NCI-H510A (cell line): ENCODE measurements around the gene THRB.

Experiments
- DNase-seq: peaks from one replicate; lab custom pipeline; 2025; lab: John Stamatoyannopoulos, UW

The THRB gene

DNA sequence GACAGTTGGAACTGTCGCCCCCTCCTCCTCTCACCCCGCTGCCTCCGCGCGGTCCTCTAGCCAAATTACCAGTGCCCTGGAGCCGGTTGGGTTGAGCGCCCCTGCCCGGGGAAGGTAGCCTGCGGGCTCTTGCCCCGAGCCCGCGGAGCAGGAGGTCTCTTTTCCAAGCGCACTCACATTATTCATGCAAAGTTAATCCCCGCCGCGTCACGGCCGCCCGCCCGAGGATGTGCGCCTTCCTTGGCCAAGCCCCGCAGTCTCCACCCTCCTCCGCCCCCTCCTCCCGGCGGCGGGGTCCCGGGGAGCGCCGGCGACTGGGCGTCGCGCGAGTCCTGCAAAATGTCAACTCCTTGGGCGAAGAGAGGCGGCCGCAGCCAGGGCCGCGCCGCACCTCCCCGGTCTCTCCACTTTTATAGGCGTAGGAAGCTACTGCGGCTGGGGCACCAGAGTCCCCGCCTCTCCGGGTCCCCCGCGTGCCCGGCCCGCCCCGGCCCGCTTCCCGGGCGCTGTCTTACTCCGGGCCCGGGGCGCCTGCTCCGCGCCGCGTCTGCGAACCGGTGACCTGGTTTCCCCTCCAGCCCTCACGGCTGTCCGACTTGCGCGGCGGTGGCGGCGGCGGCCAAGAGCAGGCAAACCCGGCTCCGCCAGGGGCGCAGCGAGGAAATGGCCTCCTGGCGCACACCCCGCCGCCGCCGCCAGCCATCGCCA lies at the start of gene THRB:
Gene THRB, minus strand, starts transcription at position 233 of the 708 bp plus-strand sequence.
- DNase-seq, result peak; percentile 8

DNA sequence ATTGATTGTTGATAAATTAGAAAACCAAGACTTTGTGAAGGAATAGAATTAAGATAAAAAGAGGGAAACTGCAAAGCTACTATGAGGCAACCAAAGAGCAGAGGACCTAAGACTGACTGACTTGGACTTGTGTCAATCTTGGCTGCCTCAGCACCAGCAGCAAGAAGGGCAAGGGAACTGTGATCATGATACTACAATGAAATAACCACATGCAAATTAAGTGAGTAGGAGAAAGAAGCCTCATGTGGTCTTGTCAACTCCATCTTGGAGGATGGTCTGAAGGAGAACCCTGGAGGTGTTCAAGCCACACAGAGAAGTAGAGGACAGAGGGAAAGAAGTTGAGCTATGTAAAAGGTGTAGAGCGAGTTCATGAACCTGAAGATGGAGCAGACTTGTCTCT lies 47.3 kb upstream of the THRB start:
- no peak for DNase-seq

DNA sequence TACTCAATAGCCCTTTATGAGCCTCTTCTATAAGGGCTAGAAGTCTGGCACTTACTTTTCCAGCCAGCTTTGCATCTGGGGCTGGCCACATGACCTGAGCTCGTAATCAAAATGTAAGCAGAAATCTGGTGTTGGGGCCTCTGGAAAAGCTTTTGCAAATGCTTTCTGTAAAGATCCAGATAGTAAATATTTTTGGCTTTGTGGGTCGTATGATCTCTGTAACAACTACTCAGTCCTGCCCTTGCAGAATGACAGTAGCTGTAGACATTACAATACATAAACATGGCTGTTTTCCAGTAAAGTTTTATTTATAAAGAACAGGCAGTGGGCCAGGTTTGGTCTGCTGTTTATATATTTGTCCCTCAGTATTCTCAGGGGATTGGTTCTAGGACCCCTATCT lies 46.2 kb upstream of the THRB start:
- DNase-seq, result no peak

DNA sequence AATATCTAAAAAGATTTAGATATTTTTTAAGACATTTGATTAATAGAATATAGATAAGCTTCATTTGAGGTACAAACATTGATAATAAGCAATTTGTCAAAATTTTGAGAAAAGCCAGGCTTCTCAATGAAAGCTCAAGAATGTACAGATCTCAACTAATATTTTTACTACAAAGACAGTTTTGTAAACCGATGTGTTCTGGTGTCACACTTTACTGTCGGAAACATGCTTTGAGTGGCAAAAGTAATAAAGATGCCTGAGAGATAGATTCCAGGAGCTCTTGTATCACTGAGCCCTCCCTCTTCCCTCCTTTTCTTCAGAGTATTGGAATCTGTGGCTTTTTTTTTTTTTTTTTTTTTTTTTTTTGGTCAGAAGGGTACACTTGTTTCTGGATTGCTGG lies 45.0 kb upstream of the THRB start:
- DNase-seq, result no peak

DNA sequence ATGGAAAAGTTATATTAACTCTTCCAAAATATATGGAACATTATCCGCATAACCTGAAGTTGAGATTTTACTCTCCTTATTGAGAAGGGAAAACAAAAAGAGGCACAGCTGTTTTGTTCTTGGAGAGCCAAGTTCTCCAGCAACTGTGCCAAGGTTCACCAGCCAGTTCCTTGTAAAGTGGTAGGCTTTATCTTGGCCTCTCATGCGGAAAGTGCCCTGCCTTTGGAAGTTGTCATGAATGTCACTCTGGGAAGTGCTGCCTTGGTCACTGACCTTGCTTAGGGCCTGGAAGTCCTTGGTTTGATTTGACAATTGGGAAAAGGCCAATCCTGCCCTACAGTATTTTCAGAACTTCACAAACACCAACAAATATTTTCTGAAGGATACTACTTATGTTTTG lies 44.2 kb upstream of the THRB start:
- no peak for DNase-seq

DNA sequence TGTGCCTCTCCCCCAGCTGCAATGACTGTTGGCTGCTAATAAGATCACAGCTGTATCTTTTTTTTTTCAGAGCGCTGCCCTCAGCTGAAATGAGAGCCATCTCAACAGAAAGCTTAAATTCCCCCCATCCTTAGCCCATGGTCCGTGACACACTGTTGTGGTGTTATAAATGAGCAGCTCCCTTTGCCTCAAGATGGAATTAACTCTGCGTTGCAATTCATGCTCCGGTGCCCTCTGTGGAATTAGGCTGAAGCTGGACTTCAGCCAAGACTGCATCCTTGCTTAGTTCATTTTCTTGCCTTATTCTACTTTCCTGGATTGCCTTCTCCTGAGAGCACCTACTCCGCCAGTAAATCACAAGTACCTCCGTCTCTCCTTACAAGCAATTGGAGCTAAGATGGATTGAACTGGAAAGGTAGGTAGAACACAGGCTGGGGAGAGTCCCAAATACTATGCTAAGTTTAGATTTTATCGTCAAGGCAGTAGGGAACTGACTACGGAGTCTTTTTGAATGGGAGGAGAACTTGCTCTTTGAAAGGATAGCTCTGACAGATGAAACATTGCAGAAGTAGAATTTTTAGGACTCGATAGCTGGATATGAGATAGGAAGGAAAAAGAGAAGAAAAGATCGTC lies 39.0 kb upstream of the THRB start:
- DNase-seq, result no peak

DNA sequence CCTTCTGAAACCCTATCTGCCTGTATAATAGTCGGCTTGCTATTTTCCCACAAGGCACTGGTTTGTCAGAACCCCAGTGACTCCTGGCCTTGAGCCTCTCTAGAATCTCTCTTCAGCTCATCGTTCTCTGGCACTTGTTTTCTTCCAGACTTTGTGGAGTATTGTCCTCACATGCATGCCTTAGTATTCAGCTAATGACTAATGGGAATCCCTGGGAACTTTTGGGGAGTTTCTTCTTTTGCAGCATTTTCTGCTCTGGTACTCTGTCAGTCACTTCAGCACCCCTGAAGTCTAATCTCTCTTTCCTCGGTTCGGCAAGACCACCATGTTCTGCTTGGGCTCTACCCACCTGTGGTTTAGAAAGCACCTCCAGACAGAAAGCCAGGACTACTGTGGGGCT lies 35.8 kb upstream of the THRB start:
- no peak for DNase-seq

DNA sequence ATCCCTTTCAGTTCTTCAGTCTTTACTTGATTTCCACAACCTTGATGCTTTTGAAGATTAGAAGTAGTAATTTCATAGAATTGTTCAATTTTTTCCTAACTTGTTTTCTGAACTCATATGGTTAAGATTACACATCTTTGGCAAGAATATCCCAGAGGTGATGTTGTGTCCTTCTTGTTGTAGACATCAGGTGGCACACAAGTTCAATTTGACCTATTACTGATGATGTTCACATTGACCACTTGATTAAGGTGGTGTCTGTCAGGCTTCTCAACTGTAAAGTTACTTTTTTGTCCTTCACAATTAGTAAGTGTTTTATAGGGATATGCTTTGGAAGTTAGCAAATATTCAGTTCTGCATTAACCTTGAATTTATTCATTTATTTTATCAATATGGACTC lies 34.6 kb upstream of the THRB start:
- DNase-seq, result no peak

DNA sequence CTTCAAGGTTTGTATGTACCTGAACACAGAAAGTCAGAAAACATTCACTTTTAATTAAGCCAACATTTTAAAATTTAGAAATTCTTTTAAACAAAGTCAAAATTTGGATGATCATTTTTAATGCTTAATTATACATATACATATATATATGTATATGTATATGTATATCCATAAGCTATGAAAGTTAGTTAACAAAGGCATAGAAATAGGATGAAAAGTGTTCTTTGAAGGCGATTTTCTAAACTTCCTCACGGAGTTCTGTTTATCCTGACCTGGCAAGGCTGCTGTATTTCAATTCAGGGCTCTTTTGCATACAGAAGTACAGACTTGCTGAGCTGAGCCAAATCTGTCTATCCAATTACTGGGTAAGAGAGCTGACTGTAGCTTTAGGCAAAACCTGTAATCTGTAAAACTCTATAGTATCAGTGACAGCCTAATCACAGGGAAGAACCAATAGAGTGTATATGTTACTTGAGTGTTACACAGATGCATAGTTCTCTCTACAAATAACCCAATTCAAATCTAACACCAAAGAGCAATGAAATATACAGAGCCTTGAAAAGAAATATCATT lies 32.1 kb upstream of the THRB start:
- no peak for DNase-seq

DNA sequence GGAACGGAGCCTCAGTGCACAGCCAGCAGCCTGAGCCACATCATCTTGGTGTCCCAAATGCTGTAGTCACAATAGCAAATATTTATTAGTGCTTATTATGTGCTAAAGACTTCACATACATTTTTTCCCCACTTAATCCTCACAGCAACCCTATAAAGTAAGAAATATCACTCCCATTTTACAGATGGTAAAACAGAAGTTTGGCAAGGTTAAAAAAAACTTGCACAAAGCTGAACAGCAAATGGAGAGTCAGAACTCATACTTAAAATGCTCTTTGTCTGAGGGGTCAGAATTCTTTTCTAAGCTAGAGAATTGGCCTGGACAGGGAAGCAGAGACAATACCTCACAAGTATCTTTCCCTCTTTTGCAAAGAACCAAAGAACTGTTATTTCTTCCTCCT lies 30.9 kb upstream of the THRB start:
- DNase-seq, result no peak

DNA sequence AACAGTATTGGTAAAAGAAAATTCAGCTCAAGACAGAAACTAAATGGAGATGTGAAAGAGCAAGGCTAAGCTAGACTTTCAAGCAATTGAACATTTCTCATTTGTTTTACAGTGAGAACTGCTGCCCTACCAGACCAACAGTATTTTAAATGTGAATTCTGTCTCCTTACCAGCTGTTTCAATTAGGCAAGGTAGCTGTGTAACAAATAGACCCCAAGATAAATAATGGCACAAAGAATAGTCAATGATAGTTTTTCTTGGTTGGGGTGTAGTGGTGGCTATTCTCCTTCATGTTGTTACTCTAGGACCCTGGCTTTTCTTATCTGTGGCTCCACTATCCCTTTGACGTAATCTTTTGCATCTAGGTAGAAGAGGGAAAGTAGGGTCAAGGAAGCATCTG lies 30.4 kb upstream of the THRB start:
- DNase-seq, result no peak

DNA sequence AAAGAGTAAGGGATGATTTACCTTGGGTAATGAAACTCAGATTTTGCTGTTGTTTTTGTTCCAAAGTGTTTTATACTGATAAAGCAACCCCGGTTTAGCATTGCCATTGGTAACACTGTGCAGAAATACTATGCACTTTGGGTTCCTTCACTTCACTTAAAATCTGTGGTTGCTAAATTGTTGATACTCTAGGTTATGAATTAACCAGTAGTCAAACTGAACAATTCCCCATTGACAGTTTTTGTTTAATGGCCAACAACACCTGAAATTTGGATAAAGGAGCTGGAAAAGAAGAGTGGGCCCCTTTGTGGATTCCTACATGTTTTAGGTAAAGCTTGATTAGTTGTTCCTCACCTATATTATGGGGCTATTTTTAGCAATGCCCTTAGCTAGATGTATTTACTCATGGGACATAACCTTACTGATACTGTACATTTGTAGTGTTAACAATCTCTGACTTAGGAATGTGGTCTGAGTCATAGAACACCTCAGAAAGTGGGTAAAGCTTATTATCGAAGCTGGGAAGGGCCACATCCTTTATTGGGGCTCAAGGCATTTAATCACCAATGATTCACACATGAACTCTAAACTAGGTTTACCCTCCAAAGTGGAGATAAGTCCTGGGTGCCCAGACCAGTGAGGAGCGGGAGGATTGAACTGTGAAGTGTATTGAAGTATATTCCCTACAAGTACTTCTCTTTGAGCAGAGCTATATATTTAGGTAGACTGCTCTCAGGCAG lies 29.5 kb upstream of the THRB start:
- DNase-seq, result no peak

DNA sequence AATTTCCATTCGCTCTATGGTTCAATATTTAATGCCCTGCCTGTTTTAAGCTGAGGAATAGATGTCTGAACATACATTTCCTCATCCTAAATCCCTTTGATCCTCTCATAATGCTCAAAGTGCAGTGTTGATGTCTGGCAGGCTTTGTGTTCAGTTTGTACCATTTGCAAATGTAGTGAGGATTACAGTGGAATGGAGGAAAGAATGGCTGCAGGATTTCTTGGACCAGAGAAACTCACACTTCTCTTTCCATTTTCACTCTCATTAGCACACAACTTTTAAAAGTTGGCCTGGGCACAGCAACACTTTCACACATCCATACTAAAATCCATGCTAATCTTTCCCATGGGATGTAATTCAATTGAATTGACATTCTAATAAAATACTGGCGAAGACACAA lies 28.6 kb upstream of the THRB start:
- DNase-seq, result no peak

DNA sequence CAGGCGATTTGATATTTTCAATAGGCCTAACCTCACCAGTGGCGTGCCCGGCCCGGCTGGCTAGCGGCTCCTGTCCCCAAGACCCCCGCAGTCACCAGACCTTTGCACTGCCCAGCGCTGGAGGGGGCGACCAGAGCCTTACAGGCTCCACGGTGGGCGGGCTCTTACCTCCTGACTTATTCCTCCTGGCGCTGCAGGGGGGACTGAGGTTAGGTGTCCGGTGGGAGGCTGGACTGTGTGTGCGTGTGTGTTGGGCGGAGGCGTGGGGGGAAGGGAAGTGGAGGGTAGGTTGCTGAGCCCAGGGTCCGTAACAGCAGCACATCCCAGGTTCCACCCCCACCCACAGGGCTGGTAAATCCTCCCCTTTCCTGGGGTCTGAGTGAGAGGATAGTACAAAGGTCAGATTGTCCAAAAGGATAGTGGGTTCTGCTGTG lies 27.5 kb upstream of the THRB start:
- DNase-seq, result no peak

DNA sequence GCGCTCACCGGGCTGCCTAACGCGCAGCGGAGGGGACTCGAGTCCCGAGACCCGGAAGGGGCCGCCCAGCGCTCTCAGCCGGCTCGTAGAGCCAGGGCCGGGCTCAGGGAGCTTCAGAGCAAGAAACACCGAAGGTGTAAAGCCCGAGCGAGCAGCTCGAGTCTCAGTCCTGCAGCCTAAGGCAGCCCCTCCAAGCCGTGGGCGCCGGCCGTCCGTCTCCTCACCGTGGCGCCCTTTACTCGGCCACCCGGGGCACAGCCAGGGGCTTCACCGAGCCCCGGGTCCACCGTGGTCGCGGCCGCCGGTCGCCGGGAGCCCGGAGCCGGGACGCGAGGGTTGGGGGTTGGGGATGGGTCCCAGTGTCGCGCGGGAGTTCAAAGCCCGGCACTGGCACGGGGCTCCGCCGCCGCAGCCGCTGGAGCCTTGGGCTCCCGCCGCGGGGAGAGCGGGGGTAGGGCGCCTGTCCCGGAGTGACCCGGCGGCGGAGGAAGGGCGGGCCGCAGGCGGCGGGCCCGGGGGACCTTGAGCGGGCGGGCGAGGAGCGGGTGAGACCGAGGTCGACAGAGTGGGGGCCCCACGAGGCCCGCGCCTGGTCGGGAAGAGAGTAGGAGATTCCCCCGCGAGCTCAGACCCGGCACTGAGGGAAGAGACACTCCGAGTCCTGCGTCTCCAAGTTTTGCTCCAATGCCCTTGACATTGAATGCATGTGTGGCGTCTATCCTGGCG lies 26.9 kb upstream of the THRB start:
- DNase-seq, result peak; percentile 28

DNA sequence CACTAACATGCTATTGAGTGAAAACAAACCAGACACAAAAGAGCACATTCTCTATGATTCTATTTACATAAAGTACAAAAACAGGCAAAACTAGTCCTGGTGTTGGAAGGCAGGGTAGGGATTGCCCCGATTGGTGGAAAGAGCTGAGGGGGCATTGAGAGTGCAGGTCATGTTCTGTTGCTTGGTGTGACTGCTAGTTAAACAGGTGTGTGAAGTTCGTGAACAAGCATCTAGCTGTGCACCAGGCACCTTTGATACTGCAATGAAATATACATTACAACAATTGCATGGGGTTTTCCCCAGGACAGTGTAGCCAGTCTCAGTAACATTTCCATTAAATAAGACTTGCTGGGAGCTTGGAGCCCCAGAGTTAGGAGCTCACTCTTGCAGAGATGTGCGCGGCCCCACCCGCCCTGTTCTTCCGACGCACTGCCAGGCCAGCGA lies 26.3 kb upstream of the THRB start:
- DNase-seq, result no peak

DNA sequence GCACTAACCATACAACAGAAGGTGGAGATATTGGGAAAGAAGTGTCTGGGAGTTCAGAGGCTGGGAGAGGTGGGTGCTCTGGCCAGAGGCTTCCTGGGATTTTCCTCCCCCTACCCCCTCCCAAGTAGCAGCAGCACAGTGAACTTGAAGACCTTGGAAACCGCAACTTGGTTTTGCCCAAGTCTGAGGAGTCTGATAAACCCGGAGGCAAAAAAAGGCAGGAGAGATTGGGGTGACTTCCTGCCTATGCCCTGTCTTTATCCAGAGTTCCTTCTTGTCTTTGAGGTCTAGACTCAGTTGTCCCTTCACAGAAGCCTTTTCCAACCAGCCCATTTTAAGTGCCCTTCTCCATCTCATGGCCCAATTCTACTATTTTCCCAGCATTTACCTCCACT lies 25.4 kb upstream of the THRB start:
- DNase-seq, result no peak

DNA sequence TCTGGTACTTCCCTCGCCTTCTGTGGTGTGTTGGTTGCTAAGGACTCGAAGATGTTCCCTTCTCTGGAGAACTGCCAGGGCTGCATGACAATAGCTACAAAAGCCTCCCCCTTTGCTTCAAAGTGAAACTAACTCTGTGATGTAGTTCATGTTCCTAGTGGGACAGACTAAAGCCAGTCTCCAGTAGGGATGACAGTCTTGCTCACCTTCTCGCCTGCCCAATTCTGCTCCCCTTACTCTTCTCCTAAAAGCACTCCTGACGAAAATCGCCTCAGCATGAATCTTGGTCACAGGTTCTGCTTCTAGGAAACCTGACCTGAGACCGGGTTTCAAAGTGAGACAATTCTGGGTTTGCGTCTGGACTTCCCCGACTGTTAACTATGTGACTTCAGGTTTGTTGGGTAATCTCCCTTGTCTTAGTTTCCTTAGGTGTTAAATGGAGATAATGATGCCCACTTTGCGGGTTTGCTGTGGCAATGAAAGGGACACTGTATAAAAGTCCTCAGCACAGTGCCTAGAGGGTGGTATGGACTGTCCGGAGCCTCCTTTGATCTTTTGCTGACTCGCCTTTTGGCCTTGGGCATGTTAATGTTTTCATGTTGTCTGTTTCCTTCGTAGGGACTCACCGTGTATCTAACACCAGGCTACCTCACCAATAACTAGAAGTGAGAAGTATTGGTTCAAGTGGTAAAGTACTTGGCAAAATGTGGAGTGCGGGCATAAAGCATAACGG lies 24.9 kb upstream of the THRB start:
- DNase-seq, result no peak

DNA sequence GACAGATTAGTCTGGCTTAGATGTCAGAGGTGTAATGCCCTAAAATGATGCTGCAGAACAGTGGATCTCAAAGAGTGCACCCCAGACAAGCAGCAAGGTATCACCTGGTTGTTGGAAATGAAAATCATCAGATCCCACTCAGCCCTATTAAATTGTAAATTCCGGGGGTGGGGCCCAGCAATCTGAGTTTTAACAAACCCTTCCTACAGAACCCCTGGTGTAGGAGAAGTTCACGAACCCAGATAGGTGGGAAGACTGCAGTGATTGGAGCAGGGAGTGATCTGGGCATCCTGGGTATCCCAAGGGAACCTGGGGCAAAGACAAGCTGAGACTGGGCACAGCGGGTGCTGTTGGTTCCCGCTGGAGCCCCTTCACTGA lies 24.3 kb upstream of the THRB start:
- DNase-seq, result no peak

DNA sequence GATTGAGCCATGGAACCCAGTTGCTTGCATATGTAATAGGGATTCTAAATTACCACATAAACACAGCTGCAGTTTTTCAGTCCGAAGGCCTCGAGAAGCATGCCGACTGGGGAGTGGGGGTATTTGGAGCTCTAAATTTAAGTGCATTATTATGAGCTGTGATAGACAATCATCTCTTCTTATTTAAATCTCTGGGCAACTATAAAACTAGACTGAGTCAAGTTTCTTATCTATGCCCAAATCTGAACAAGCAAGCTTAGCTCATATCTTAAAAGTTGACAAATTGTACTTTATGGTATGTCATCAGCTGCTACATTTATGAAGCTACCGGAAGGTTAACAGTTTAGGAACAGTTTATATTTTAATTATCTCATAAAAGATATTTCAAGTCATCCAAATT lies 19.5 kb upstream of the THRB start:
- no peak for DNase-seq

DNA sequence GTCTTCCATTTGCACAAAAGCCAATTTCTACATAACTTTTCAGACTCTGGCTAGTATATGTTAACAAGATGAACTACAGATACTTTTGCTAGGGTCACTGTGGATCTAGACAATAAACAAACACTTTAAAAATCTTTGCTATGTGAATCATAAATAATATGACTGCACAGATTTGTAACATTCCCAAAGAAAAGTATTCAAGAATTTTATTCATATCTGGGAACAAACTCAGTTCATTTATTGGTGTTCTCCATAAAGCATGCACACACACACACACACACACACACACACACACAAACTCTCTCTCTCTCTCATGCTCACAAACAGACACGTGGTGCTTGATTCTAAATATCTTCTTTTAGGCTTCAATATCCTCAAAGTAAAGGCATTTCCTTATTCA lies 18.8 kb upstream of the THRB start:
- DNase-seq, result no peak
